Large intestine (tissue), 3 donors: ENCODE measurements around the gene TASOR. TPM values are rescaled to one million over a fixed set of nuclear protein-coding genes. Genes with fewer than 3 reads are reported as not detected.

Source experiments
- DNase-seq, 2 donors: peaks; one replicate each; pipeline versions ENCODE4 v3.0.0 to v3.0.0-alpha.2; 2013
- H3K27ac ChIP-seq: one replicate; pipeline ENCODE4 v1.5.1; 2013; ENCODE audit warnings: low read length
- H3K27me3 ChIP-seq: 2 replicates; pipeline ENCODE4 v1.6.1; 2013; ENCODE audit warnings: low read length; ENCODE audit not compliant: control insufficient read depth, insufficient read depth
- H3K36me3 ChIP-seq: 2 replicates; pipeline ENCODE4 v1.6.1; 2013; ENCODE audit warnings: low read length; ENCODE audit not compliant: control insufficient read depth, insufficient read depth
- H3K4me1 ChIP-seq: one replicate; pipeline ENCODE4 v1.6.1; 2013; ENCODE audit warnings: low read length; ENCODE audit not compliant: control insufficient read depth, insufficient read depth
- H3K4me3 ChIP-seq: one replicate; pipeline ENCODE4 v1.5.1; 2013; ENCODE audit warnings: low read length
- H3K9me3 ChIP-seq: one replicate; pipeline ENCODE4 v1.6.1; 2013; ENCODE audit warnings: mild to moderate bottlenecking, low read depth, low read length, moderate library complexity; ENCODE audit not compliant: control insufficient read depth
- WGBS: methylation state at CpG from one replicate; pipeline ENCODE4 v1.1.5; 2013; ENCODE audit warnings: low lambda C conversion rate; ENCODE audit not compliant: insufficient coverage; 5-methylcytosine and 5-hydroxymethylcytosine counted together
- polyA plus RNA-seq: library from polyadenylated mRNA; unstranded; fragments of 120-200 nt; gene quantifications from one replicate; pipeline ENCODE4 v1.2.1, GENCODE V29; 2013

The TASOR gene
- polyA plus RNA-seq, 1 donor, result 47.9 TPM

DNA sequence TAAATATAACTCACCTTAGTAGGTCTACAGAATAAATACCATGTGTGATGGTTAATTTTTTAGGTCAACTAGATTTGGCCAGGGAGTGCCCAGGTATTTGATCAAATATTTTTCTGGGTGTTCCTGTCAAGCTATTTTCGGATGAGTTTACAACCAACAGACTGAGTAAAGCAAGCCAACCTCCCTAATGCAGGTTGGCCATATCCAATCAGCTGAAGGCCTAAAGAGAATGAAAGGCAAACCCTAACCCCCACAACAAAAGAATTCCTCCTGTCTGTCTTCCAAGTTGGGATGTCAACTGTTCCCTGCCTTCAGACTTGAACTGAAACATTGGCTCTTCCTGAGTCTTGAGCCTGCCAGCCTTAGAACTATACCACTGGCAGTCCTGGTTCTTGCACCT lies 28.6 kb downstream of the TASOR start:
- no peak overlapping the region for H3K4me3 ChIP-seq
- no CpG with 5 or more reads among the region's 1 CpG for WGBS
- no peaks in the 10 kb centered on the region for H3K4me1 ChIP-seq
- no peaks in the 10 kb centered on the region for H3K27me3 ChIP-seq
- DNase-seq, result no peak
- peaks cover 4% of the 10 kb centered on the region for H3K9me3 ChIP-seq
- H3K36me3 ChIP-seq, result peaks cover 50% of the 10 kb centered on the region
- H3K27ac ChIP-seq, result no peak overlapping the region

DNA sequence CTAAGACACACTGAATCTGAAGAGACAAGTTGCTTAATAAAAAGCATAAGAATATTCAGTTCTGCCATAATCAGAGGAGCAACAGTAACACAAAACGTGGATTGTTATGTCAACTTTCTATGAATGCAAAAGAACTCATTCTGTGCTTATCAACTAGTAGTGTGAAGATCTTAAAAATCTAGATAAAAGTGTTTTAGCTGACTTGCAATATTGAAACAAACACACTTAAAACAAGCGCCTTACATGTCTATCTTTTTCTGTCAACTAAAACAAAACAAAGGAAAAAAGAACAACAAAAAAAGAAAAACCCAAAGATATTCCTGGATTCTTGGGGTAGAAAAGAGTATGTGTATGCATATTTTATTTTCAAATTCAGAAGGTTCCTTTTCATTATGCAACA lies 37.7 kb downstream of the TASOR start:
- no peak for DNase-seq
- no peaks in the 10 kb centered on the region for H3K4me1 ChIP-seq
- WGBS, result 100% methylated on average over 1 of the region's 2 CpGs
- H3K27me3 ChIP-seq, result no peaks in the 10 kb centered on the region
- peaks cover 50% of the 10 kb centered on the region for H3K36me3 ChIP-seq
- no peak overlapping the region for H3K4me3 ChIP-seq
- H3K9me3 ChIP-seq, result no peaks in the 10 kb centered on the region
- H3K27ac ChIP-seq, result no peak overlapping the region

DNA sequence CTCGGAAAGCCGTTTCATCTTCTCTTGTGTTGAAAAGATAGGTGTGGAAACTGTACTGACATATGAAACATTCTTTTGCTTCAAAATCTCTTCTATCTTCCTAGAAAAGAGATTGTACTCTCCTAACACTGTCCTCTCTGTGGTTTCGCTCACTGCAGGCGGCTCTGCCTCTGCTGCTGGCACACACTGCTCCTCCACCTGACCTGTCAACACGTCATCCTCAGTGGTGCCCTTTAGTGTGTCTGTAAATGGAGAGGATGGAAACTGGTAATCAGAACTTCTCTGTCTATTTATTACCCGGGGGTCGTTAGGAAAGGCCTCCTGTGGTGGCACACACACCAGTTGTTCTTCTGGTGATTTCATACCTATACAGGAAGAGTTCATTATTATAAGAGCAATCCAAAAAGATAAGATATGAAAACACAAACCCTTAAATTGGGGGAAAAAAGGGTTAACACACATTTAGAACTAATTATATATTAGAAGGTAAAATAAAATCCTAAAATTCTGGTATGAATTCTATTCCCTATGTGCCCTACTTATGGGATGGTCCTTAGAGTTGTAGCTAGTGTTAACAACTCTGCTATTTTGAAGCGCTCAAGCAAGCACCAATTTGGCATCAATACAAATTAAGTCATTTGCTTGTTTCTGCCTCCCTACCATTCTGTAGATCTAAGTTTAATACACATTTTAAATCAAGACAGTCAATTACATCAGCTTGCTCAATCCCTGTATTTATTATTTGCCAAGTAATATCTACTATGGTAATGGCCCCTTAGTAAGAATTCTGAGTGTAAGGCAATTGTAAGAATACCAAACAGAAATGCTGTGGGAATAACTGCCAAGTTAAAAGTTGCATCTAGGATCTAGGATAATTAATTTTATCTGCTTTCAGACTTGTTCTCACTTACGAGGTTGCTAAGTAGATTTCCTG lies 49.2 kb downstream of the TASOR start:
- WGBS, result 66% methylated on average over 2 of the region's 9 CpGs
- no peak overlapping the region for H3K4me3 ChIP-seq
- H3K27me3 ChIP-seq, result no peaks in the 10 kb centered on the region
- DNase-seq, result no peak
- peaks cover 9% of the 10 kb centered on the region for H3K4me1 ChIP-seq
- peaks cover 46% of the 10 kb centered on the region for H3K36me3 ChIP-seq
- no peak overlapping the region for H3K27ac ChIP-seq
- H3K9me3 ChIP-seq, result no peaks in the 10 kb centered on the region

Other genes starting within 250 kb of the TASOR start
- 2.4 TPM for gene ERC2, start 214.8 kb downstream of the TASOR start, polyA plus RNA-seq
- 24.5 TPM for gene CCDC66, start 126.1 kb downstream of the TASOR start, polyA plus RNA-seq
- 9.2 TPM for gene ARHGEF3, start 118.7 kb upstream of the TASOR start, polyA plus RNA-seq